HEK293 (cell line): ENCODE results near the gene TLK1.

Source experiments
- CTCF ChIA-PET: fragments of 350-600 bp; formaldehyde crosslinking; extraction: SDS; loops from one replicate; lab custom pipeline; 2021; ENCODE audit warnings: antibody characterized with exemption; lab: Yijun Ruan, JAX
- POLR2A ChIA-PET: fragments of 300-600 bp; formaldehyde crosslinking; extraction: SDS; loops from one replicate; lab custom pipeline; 2020; ENCODE audit warnings: antibody characterized with exemption, inconsistent platforms; lab: Yijun Ruan, JAX
- H3K27ac ChIP-seq: fragments of 200-500 bp; sonication (Bioruptor generic); 2 replicates; pipeline ENCODE4 v1.5.1; 2014; ENCODE audit warnings: low read depth, low read length, control low read depth, inconsistent platforms; ENCODE audit errors: extremely low read depth
- H3K36me3 ChIP-seq, 2 experiments: fragments of 200-500 bp in 1 of 2; sonication (Bioruptor generic) in 1 of 2; 1 replicate in 1 of 2; 2 replicates in 1 of 2; pipeline ENCODE4 v1.5.1; 2014 to 2017; ENCODE audit warnings: inconsistent platforms in 2 of 2, low read length in 2 of 2; ENCODE audit not compliant: control insufficient read depth in 2 of 2, insufficient read depth in 1 of 2
- H3K4me1 ChIP-seq: fragments of 200-500 bp; sonication (Bioruptor generic); 2 replicates; pipeline ENCODE4 v1.5.1; 2014; ENCODE audit warnings: mild to moderate bottlenecking, low read length, inconsistent platforms; ENCODE audit not compliant: control insufficient read depth, insufficient read depth
- H3K4me3 ChIP-seq: 2 replicates; pipeline ENCODE4 v1.5.1; 2011; ENCODE audit warnings: low read depth, mild to moderate bottlenecking, control low read depth, low read length, moderate library complexity
- H3K9me3 ChIP-seq: fragments of 200-500 bp; sonication (Bioruptor generic); 2 replicates; pipeline ENCODE4 v1.5.1; 2014; ENCODE audit warnings: low read depth, low read length, inconsistent platforms; ENCODE audit not compliant: control insufficient read depth, insufficient read depth
- BCL11B ChIP-seq: fragments of 450-650 bp; formaldehyde crosslinking; IDR thresholded peaks from 2 replicates; pipeline ENCODE4 v1.5.1; 2016; ENCODE audit warnings: low read depth, missing biosample characterization, missing genetic modification characterization
- EGR2 ChIP-seq: fragments of 450-650 bp; formaldehyde crosslinking; IDR thresholded peaks from 2 replicates; pipeline ENCODE4 v1.5.1; 2016; ENCODE audit warnings: low read depth, missing biosample characterization, missing genetic modification characterization
- SP7 ChIP-seq: fragments of 450-650 bp; formaldehyde crosslinking; IDR thresholded peaks from 2 replicates; pipeline ENCODE4 v1.5.1; 2016; ENCODE audit warnings: missing biosample characterization, missing genetic modification characterization
- ZNF274 ChIP-seq, 2 experiments: fragments of 200-500 bp in 1 of 2; fragments of 450-650 bp in 1 of 2; sonication (Bioruptor generic) in 1 of 2; formaldehyde crosslinking in 1 of 2; IDR thresholded peaks; 2 replicates each; pipeline versions ENCODE4 v1.5.1 to v1.6.1; 2014 to 2016; ENCODE audit warnings: borderline replicate concordance in 1 of 2, inconsistent platforms in 1 of 2, low read length in 1 of 2, missing biosample characterization in 1 of 2, missing genetic modification characterization in 1 of 2
- ZNF416 ChIP-seq: fragments of 450-650 bp; formaldehyde crosslinking; IDR thresholded peaks from 2 replicates; pipeline ENCODE4 v1.5.1; 2016; ENCODE audit warnings: missing biosample characterization, missing genetic modification characterization
- ZNF626 ChIP-seq: fragments of 450-650 bp; sonication (Bioruptor Pico); formaldehyde crosslinking; IDR thresholded peaks from 2 replicates; pipeline ENCODE4 v1.5.1; 2018; ENCODE audit warnings: missing biosample characterization, missing genetic modification characterization, inconsistent platforms
- ZNF701 ChIP-seq: fragments of 450-650 bp; formaldehyde crosslinking; IDR thresholded peaks from 2 replicates; pipeline ENCODE4 v1.5.1; 2016; ENCODE audit warnings: missing biosample characterization, missing genetic modification characterization
- TF ChIP-seq, protein P1 (sequence below): fragments of 450-650 bp; formaldehyde crosslinking; IDR thresholded peaks from 2 replicates; pipeline ENCODE4 v1.5.1; 2016; ENCODE audit warnings: missing biosample characterization, missing genetic modification characterization
- TF ChIP-seq, protein P2 (sequence below): fragments of 450-650 bp; formaldehyde crosslinking; IDR thresholded peaks from 2 replicates; pipeline ENCODE4 v1.5.1; 2016; ENCODE audit warnings: missing biosample characterization, missing genetic modification characterization

Gene TLK1

DNA sequence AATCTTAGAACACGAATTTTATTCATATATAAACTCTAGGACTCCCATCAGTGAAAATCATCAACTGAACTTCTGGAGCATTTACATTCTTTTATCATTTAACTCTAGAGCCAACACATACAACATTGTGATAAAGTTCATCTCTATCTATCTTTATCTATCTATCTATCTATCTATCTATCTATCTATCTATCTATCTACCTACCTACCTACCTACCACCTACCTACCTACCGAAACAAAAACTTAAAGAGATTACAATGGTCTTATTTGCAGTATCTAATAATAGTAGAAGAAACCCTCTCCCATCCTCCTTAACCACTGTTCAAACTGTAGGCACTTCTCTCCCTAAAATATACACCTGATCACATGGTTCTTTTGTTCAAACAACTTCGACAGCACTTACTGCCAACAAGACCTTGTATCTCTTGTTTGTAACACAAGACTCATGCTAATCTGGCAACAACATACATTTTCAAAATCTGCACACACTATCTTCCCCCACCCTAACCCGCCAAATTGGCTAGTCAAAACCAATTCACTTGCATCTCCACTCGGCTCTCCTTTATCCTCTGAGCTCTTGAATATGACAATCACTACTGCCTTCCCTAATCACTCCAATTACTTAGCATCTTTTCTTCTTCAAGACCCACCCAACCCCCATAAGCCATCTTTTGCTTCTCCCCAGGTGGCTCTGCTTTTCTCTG lies 162.6 kb downstream of the TLK1 start:
- Histone ChIP-seq H3K4me3 (no peak overlapping the region), H3K9me3 (no peaks in the 10 kb centered on the region), H3K4me1 (no peaks in the 10 kb centered on the region), H3K27ac (no peak overlapping the region), H3K36me3 (peaks cover 14 to 37% of the 10 kb centered on the region in 2 experiments)
- no peak for TF ChIP-seq BCL11B (tag by site-specific recombination)
- ChIA-PET POLR2A (no interaction called here), CTCF (no interaction called here)

DNA sequence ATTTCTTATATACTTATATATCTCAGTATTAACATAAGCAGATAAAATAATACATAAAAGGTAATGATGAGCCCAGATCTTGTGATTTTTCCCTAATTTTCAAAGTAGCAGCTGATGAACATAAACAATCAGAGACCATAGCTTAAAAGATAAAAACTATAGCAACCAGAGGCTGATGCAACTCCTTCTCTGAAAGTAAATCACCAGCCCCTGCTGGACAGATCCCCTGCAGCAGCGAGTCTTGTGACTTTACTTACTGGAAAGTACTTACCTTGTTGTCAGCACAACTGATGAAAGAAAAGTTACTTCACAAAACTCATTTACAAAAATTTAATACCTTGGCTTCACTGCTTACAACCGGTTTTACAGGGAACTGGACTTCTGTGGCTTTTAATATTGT lies 164.4 kb downstream of the TLK1 start:
- Histone ChIP-seq H3K4me3 (no peak overlapping the region), H3K4me1 (no peaks in the 10 kb centered on the region)
- TF ChIP-seq, protein P1, sequence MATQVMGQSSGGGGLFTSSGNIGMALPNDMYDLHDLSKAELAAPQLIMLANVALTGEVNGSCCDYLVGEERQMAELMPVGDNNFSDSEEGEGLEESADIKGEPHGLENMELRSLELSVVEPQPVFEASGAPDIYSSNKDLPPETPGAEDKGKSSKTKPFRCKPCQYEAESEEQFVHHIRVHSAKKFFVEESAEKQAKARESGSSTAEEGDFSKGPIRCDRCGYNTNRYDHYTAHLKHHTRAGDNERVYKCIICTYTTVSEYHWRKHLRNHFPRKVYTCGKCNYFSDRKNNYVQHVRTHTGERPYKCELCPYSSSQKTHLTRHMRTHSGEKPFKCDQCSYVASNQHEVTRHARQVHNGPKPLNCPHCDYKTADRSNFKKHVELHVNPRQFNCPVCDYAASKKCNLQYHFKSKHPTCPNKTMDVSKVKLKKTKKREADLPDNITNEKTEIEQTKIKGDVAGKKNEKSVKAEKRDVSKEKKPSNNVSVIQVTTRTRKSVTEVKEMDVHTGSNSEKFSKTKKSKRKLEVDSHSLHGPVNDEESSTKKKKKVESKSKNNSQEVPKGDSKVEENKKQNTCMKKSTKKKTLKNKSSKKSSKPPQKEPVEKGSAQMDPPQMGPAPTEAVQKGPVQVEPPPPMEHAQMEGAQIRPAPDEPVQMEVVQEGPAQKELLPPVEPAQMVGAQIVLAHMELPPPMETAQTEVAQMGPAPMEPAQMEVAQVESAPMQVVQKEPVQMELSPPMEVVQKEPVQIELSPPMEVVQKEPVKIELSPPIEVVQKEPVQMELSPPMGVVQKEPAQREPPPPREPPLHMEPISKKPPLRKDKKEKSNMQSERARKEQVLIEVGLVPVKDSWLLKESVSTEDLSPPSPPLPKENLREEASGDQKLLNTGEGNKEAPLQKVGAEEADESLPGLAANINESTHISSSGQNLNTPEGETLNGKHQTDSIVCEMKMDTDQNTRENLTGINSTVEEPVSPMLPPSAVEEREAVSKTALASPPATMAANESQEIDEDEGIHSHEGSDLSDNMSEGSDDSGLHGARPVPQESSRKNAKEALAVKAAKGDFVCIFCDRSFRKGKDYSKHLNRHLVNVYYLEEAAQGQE (tag by site-specific recombination): peak; percentile 45; the same call in 1 of the 2 replicates
- TF ChIP-seq SP7 (tag by site-specific recombination) (no peak), EGR2 (tag by site-specific recombination) (no peak), ZNF416 (no peak), ZNF274 (IDR thresholded peaks at IDR 0.05; ENCODE audit: low read length) (no peak), ZNF274 (tag by site-specific recombination; IDR thresholded peaks at IDR 0.05; ENCODE audit: borderline replicate concordance) (no peak)
- TF ChIP-seq, all 188 proteins: peak for 1
- Histone ChIP-seq H3K9me3 (no peaks in the 10 kb centered on the region), H3K36me3 (peaks cover 14 to 43% of the 10 kb centered on the region in 2 experiments), H3K27ac (no peak overlapping the region)
- CTCF ChIA-PET: interaction anchor here (1.0 kb wide), 1 partner anchor 22 kb away, joined by 5 read pairs; no protein-coding TSS in a partner anchor
- POLR2A ChIA-PET: no interaction called here

DNA sequence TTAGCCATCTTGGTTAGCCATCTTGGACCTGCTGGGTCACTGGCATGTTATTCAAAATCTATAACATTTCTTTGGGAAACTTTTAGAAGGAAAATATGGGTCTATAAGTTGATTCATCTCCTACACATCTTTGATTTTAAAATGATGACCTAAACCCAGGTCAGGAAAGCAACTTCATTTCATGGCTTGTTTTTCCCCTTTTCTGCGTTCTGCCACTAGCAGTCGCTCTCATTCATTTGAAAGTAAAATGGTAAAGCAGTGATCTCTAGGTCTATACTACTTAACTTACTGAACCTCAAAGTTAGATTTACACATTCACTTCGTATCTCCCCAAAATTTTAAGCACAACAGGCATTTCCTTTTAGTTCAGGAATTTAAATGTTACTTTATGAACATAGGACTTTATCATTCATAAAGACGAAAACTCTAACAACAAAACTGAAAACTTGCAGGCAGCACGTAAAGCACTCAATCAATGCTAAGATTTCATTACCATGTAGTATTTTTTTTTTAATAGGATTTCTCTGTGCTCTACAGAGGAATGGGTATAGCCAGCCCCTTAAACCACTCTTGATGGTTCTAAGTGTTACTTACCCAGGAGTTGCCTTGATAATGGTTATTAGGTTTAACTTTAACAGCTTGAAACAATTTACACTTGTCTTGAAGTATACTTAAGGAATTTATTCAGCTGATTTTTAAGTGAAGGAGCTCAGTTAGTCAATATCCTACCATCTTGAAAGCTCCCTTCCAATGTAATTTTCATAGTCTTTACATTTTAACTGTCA lies 169.1 kb downstream of the TLK1 start:
- ChIA-PET CTCF (interaction anchor here (0.6 to 1.4 kb wide), 2 partner anchors 62 to 167 kb away, joined by 3 read pairs; partner anchors contain the start of gene GORASP2), POLR2A (no interaction called here)
- peaks cover 14 to 42% of the 10 kb centered on the region in 2 experiments for H3K36me3 ChIP-seq
- no peaks in the 10 kb centered on the region for H3K4me1 ChIP-seq
- no peak overlapping the region for H3K4me3 ChIP-seq
- TF ChIP-seq ZNF626 (tag by site-specific recombination) (no peak), ZNF701 (tag by site-specific recombination) (no peak)
- TF ChIP-seq, protein P2, sequence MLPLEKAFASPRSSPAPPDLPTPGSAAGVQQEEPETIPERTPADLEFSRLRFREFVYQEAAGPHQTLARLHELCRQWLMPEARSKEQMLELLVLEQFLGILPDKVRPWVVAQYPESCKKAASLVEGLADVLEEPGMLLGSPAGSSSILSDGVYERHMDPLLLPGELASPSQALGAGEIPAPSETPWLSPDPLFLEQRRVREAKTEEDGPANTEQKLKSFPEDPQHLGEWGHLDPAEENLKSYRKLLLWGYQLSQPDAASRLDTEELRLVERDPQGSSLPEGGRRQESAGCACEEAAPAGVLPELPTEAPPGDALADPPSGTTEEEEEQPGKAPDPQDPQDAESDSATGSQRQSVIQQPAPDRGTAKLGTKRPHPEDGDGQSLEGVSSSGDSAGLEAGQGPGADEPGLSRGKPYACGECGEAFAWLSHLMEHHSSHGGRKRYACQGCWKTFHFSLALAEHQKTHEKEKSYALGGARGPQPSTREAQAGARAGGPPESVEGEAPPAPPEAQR (tag by site-specific recombination): no peak
- no peak overlapping the region for H3K27ac ChIP-seq
- H3K9me3 ChIP-seq: no peaks in the 10 kb centered on the region
